Mononuclear cell (primary cell): ENCODE results near the gene KHDC3L. TPM values are rescaled to one million over a fixed set of nuclear protein-coding genes. Genes with fewer than 3 reads are reported as not detected.
"Not testable (repeated sequence)": the region's sequence is repeated elsewhere in the genome, so short reads cannot be mapped to it uniquely, and the experiment has no call there.

Source experiments
- H3K27me3 ChIP-seq: 2 replicates; pipeline ENCODE4 v1.6.0; 2011; ENCODE audit warnings: low read length, control low read depth; ENCODE audit not compliant: insufficient read depth
- H3K4me1 ChIP-seq: 2 replicates; pipeline ENCODE4 v1.5.1; 2011; ENCODE audit warnings: mild to moderate bottlenecking, low read length, control low read depth; ENCODE audit not compliant: insufficient read depth
- H3K4me3 ChIP-seq: 2 replicates; pipeline ENCODE4 v1.5.1; 2011; ENCODE audit warnings: mild to moderate bottlenecking, low read length, moderate library complexity
- H3K9me3 ChIP-seq: 2 replicates; pipeline ENCODE4 v1.5.1; 2011; ENCODE audit warnings: low read depth, mild to moderate bottlenecking, control low read depth, low read length
- total RNA-seq: library from RNA; depleted of rRNA; stranded (reverse); fragments of >200 nt; gene quantifications from one replicate; pipeline ENCODE4 v1.2.3, GENCODE V29; 2012

The KHDC3L gene
- total RNA-seq, 1 donor = not detected

DNA sequence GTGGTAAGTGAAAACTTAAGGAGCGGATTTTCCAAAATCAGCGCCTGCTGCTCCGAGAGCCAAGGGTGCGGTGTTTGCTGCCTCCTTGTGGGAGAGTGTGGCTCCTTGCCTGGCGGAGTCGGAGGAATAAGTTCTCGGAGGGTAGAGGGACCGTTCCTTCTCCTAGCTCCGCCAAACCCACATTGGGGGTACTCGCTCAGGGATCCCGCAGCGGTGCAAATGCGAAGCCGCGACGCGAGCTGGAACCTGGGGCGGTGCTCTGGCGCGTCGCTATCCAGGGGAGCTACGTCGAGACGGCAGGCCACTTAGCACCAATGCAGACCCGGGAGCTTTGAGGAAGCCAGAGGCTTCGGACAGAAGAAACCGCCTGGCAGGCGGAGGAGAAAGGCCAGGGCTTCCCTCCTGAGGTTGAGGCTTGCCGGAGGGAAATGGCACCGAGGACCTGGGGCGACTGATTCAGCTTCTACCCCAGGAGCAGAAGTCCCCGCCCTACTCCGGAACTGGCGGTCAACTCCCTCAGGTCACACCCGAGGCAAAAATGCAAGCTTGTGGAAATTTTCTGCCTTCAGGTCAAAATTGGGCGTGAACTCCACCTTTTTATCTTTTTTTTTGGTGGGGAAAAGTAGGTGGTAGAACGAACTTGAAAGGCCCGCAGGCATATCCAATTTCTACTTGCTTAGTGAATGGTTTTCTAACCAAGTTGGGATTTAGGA lies 26.5 kb downstream of the KHDC3L start:
- H3K27me3 ChIP-seq = no peaks in the 10 kb centered on the region
- no peaks in the 10 kb centered on the region for H3K9me3 ChIP-seq
- H3K4me1 ChIP-seq = peaks cover 13% of the 10 kb centered on the region
- peak overlapping the region; percentile 50 for H3K4me3 ChIP-seq

DNA sequence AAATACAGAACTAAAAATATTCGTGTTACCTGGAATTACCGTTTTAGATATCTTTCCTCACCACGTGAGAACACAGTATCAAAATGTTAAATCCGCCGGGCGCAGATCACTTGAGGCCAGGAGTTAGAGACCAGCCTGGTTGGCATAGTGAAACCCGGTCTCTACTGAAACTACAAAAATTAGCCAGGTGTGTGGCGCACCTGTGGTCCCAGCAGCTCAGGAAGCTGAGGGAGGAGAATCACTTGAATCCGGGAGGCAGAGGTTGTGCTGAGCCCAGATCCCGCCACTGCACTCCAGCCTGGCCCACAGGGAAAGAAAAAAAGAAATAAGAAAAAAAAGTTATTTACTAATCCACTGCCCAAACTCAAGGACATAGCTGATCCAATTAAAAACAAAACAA lies 27.4 kb downstream of the KHDC3L start:
- no peak overlapping the region for H3K4me3 ChIP-seq
- H3K4me1 ChIP-seq = peaks cover 13% of the 10 kb centered on the region
- no peaks in the 10 kb centered on the region for H3K9me3 ChIP-seq

DNA sequence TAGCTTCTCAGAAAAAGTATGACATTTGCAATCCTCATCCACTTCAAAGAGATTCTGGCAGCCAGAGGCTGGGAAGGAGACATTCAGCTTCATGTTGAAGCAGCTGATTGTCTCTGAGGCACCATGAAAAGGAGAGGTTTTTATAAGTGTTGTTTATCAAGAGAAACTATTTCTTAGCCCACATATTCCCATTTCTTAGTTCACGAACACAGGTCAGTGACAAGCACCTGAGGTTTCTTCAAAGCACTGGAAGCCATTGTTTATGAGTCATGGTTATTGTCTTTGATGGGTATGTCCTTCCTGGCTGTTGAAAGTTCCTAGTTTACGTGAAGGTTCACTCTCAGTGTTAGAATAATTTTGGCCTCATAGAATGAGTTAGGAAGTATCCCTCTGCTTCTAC lies 29.2 kb downstream of the KHDC3L start:
- no peak overlapping the region for H3K4me3 ChIP-seq
- H3K27me3 ChIP-seq = no peaks in the 10 kb centered on the region
- H3K4me1 ChIP-seq = peaks cover 13% of the 10 kb centered on the region
- H3K9me3 ChIP-seq = no peaks in the 10 kb centered on the region

More for the DNA sequence above, 27.4 kb downstream of the KHDC3L start:
- no peaks in the 10 kb centered on the region for H3K27me3 ChIP-seq

DNA sequence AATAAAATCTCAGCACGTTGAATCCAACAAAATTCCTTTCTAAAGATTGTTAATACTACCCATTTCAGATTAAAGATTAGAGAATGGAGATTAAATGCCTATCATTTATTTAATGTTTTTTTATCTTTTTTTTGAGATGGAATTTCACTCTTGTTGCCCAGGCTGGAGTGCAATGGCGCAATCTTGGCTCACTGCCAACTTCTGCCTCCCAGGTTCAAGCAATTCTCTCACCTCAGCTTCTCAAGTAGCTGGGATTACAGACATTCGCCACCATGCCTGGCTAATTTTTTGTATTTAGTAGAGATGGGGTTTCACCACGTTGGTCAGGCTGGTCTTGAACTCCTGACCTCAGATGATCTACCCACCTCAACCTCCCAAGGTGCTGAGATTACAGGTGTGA lies 29.7 kb downstream of the KHDC3L start:
- H3K27me3 ChIP-seq, H3K4me3 ChIP-seq, H3K9me3 ChIP-seq: not testable (repeated sequence)
- peaks cover 13% of the 10 kb centered on the region for H3K4me1 ChIP-seq

DNA sequence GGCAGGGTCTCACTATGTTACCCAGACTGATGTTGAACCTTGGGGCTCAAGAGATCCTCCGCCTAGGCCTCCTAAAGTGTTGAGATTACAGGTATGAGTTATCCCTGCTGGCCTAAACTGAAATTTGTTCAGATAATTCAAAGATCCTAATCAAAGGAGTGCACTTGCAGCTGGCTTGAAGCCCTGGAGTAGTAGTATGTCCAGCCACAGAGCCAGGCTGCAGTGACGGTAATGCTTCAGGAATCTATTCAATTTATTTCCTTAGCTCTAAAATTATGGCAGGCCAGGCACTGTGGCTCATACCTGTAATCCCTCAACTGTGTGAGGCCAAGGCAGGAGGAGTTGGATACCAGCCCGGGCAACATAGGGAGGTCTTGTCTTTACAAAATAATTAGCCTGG lies 30.8 kb downstream of the KHDC3L start:
- H3K4me3 ChIP-seq = no peak overlapping the region
- no peaks in the 10 kb centered on the region for H3K27me3 ChIP-seq
- H3K9me3 ChIP-seq = no peaks in the 10 kb centered on the region
- H3K4me1 ChIP-seq = peaks cover 12% of the 10 kb centered on the region

DNA sequence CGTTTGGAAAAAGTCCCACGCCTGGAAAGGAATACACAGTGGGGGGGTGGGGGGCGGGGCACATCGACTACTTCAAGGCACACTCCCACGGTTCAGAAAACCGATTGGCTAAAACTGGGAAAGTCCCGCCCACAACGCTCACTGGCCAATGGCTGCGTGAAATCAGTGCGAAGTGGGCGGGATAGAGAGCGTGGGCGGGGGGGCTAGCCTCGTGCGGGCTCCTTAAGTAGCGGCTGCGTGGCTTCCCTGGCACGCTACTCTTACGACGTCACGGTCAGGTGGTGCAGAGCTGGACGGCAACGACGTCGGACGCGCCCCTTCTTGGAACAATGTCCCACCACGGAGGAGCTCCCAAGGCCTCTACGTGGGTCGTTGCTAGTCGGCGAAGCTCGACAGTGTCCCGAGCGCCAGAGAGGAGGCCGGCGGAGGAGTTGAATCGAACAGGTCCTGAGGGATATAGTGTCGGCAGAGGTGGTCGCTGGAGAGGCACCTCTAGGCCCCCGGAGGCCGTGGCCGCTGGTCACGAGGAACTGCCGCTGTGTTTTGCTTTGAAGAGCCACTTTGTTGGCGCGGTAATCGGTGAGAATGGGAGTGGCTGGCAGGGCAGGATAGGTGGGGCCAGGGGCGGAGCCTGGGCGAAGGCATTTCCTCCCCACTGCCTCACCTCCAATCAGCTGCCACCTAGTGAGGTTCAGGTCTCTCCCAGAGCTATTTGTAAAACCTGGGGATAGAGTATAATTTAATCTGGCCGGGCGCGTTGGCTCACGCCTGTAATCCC lies 32.3 kb downstream of the KHDC3L start, which contains the start of gene DDX43:
Gene DDX43 (plus strand): TSS at position 252 of the 778 bp plus-strand sequence. CDS start 78 bp downstream, at position 330.
- Histone ChIP-seq H3K4me1 (no peaks in the 10 kb centered on the region), H3K27me3 (no peaks in the 10 kb centered on the region), H3K9me3 (no peaks in the 10 kb centered on the region), H3K4me3 (peak within 1 kb of the TSS; percentile 7)

DNA sequence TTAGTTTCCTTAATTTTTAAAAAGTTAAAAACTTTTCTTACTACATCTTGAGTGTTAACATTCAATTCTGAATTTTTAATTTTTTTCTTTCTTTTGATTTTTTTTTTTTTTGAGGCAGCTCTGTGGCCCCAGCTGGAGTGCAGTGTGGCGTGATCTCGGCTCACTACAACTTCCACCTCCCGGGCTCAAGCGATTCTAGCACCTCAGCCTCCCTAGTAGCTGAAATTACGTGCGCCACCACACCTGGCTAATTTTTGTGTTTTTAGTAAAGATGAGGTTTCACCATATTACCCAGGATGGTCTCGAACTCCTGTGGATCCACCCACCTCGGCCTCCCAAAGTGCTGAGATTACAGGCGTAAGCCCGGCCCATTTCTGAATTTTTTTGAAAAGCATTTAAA lies 33.4 kb downstream of the KHDC3L start:
- no peaks in the 10 kb centered on the region for H3K4me1 ChIP-seq
- no peak overlapping the region for H3K4me3 ChIP-seq

DNA sequence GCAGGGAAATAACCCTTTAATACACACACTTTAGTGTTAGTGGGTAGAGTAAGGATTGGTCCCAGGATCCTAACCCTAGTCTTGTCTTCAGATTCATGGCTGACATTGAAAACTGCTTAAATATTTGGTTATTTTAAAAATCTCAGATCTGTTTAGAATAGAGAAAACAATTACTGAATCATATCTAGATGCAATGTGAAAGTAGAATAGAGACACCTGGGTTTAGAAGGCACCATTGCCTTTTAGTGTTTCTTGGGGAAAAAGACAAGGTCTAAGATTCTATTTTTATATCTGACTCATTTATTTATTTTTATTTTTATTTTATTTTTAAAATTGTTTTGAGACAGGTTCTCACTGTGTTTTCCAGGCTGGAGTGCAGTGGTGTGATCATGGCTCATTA lies 38.2 kb downstream of the KHDC3L start:
- H3K27me3 ChIP-seq = no peaks in the 10 kb centered on the region
- H3K4me1 ChIP-seq = no peaks in the 10 kb centered on the region
- no peaks in the 10 kb centered on the region for H3K9me3 ChIP-seq
- no peak overlapping the region for H3K4me3 ChIP-seq

More for the DNA sequence above, 33.4 kb downstream of the KHDC3L start:
- Histone ChIP-seq H3K9me3 (no peaks in the 10 kb centered on the region), H3K27me3 (no peaks in the 10 kb centered on the region)

DNA sequence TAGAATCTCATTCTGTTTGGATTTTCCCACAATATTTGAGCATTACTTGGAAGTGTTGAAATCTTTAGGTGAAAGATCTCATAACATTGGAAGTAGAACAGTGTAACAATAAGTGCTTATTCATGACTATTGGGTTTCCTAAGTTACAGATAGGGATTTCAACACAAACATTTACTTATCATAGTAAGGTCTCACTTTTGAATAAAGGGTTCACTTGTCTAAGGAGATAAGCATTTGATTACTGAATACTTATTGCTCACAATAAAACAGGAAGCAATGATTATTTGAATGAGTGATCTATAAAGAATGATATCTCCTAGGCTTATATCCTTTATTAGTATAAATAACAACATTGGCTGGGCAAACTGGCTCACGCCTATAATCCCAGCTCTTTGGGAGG lies 46.9 kb downstream of the KHDC3L start:
- Histone ChIP-seq H3K4me1 (no peaks in the 10 kb centered on the region), H3K27me3 (no peaks in the 10 kb centered on the region), H3K4me3 (no peak overlapping the region), H3K9me3 (no peaks in the 10 kb centered on the region)

DNA sequence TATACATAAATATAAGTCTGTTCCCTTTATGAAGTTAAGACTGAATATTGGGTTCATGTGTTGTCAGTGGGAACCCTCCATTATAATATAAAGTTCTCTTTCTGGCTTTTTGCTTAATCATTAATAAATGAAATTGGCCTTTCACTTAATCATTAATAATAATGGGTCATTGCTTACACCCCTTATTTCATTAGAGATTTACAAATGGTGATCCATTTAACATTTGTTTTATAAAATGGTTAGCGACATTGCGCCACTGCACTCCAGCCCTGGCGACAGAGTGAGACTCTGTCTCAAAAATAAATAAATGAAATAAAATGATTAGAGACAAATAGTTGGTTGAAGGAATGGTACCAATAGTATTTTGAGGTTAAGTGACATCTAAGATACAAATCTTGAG lies 50.6 kb downstream of the KHDC3L start:
- Histone ChIP-seq H3K4me1 (no peaks in the 10 kb centered on the region), H3K4me3 (no peak overlapping the region), H3K27me3 (no peaks in the 10 kb centered on the region), H3K9me3 (no peaks in the 10 kb centered on the region)

Other genes with a start within 250 kb of the KHDC3L start
- gene KHDC1L, start 137.2 kb upstream of the KHDC3L start, total RNA-seq = not detected
- 0.21 TPM for gene KHDC1, start 99.5 kb upstream of the KHDC3L start, total RNA-seq
- gene DPPA5, start 8.4 kb upstream of the KHDC3L start, total RNA-seq = not detected
- not detected for gene OOEP, start 7.2 kb downstream of the KHDC3L start, total RNA-seq
- gene DDX43, start 32.2 kb downstream of the KHDC3L start, total RNA-seq = 1.6 TPM
- gene CGAS, start 89.6 kb downstream of the KHDC3L start, total RNA-seq = 22.4 TPM
- gene MTO1, start 99.1 kb downstream of the KHDC3L start, total RNA-seq = 39.9 TPM
- 24,083 TPM for gene EEF1A1, start 158.4 kb downstream of the KHDC3L start, total RNA-seq